ENCODE data around the gene VPS37B. TPM values are rescaled to one million over a fixed set of nuclear protein-coding genes. Genes with fewer than 3 reads are reported as not detected.

The VPS37B gene
- total RNA-seq, 1 donor from 2014 or later: 13.8 TPM

DNA sequence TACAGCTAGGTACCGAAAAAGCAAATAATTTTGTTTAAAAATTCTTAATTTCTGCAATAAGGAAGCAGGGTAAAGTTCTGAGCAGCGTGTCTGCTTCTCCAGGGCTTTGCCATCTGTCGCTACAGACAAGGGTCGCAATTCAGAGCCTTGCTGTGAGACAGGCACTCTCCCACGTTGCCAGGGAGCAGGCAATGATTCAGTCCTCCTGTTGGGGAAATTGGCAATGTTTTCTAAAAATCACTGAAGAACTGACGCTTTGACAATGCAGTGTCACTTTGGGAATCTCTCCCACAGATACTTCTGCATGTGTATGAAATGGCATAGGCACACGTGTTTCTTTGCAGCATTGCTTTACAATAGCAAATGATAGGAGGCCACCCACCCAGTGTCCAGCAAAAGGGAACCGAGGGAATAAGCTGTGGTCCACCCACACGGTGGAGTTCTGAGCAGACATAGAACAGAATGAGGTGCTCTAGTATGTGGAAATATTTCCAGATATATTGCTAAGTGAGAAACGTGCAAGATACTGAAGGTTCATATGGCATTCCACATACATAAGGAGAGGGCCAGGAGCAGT lies 76.6 kb downstream of the VPS37B start:
- no peak overlapping the region for H3K4me3 Mint-ChIP-seq (ENCODE audit: unreplicated experiment)
- H3K27me3 Mint-ChIP-seq (ENCODE audit: unreplicated experiment): no peaks in the 10 kb centered on the region
- no peaks in the 10 kb centered on the region for H3K36me3 Mint-ChIP-seq (ENCODE audit: low read depth, unreplicated experiment)
- H3K9me3 Mint-ChIP-seq (ENCODE audit: unreplicated experiment): no peaks in the 10 kb centered on the region
- H3K4me1 Mint-ChIP-seq (ENCODE audit: unreplicated experiment): no peaks in the 10 kb centered on the region
- no peak overlapping the region for H3K27ac Mint-ChIP-seq (ENCODE audit: unreplicated experiment)
- DNase-seq (ENCODE audit: low spot score): no peak
- TF ChIP-seq CTCF (IDR thresholded peaks at IDR 0.05; ENCODE audit: unreplicated experiment): no peak

Other genes with a start within 250 kb of the VPS37B start
- not detected for gene HCAR2, start 192.8 kb downstream of the VPS37B start, total RNA-seq (ENCODE audit: unreplicated experiment)
- gene HCAR3, start 179.3 kb downstream of the VPS37B start, total RNA-seq (ENCODE audit: unreplicated experiment): not detected
- gene HCAR1, start 165.3 kb downstream of the VPS37B start, total RNA-seq (ENCODE audit: unreplicated experiment): 0.13 TPM
- 79.7 TPM for gene DENR, start 143.3 kb downstream of the VPS37B start, total RNA-seq (ENCODE audit: unreplicated experiment)
- 0.87 TPM for gene CCDC62, start 121.6 kb downstream of the VPS37B start, total RNA-seq (ENCODE audit: unreplicated experiment)
- gene HIP1R, start 60.7 kb downstream of the VPS37B start, total RNA-seq (ENCODE audit: unreplicated experiment): 117 TPM
- gene ABCB9, start 70.3 kb upstream of the VPS37B start, total RNA-seq (ENCODE audit: unreplicated experiment): 10.9 TPM
- gene OGFOD2, start 79.1 kb upstream of the VPS37B start, total RNA-seq (ENCODE audit: unreplicated experiment): 10.4 TPM
- 151 TPM for gene ARL6IP4, start 84.6 kb upstream of the VPS37B start, total RNA-seq (ENCODE audit: unreplicated experiment)